OCI-LY1 (cell line): Measurements from ENCODE around the gene RNASE4.

ENCODE experiments used
- CTCF ChIP-seq: fragments of 200-600 bp; sonication (generic), shearing (Covaris generic); IDR thresholded peaks from 2 replicates; pipeline ENCODE4 v1.5.1; 2017; ENCODE audit warnings: mild to moderate bottlenecking, antibody characterized with exemption, low read length, moderate library complexity, mixed read lengths
- EZH2 ChIP-seq: fragments of 200-600 bp; sonication (generic), shearing (Covaris generic); IDR thresholded peaks from 2 replicates; pipeline ENCODE4 v1.8.0; 2017; ENCODE audit warnings: borderline replicate concordance, mixed run types, mild to moderate bottlenecking, antibody characterized with exemption, low read length, moderate library complexity, mixed read lengths

DNA sequence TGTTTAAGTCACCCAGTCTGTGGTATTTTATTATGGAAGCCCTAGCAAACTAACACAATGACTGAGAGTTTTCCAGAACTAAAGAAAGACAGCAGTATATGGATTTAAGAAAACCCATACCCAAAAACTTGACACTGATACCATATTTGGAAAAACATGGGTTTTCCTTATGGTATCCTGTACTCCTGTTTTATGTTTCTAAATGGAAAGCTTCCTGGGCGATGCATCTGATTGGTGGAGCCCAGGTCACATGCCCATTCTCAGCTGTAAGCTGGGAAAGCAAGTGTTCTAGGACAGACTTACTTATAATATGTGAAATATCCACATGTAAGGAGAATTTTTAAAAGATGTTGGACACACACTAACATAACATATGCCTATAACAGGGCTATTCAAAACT is 4.5 kb upstream of the RNASE4 start:
- no peak for TF ChIP-seq CTCF
- no peak for TF ChIP-seq EZH2
